Liver (tissue), 9 donors: ENCODE results near the gene EID2B. TPM values are rescaled to one million over a fixed set of nuclear protein-coding genes. Genes with fewer than 3 reads are reported as not detected.

ENCODE experiments used
- DNase-seq: peaks from one replicate; pipeline ENCODE4 v3.0.0-alpha.2; 2017; ENCODE audit warnings: low spot score
- H3K27ac ChIP-seq, 2 donors: one replicate each; pipeline ENCODE4 v1.7.0; 2013; ENCODE audit warnings: inconsistent platforms in 2 of 2, low read length in 2 of 2, control low read depth in 1 of 2, low read depth in 1 of 2, mild to moderate bottlenecking in 1 of 2
- H3K27me3 ChIP-seq, 4 donors: one replicate each; pipeline versions ENCODE4 v1.6.1 to v1.7.0; 2013; ENCODE audit warnings: low read length in 3 of 4, inconsistent platforms in 1 of 4, mild to moderate bottlenecking in 1 of 4, moderate library complexity in 1 of 4; ENCODE audit not compliant: control insufficient read depth in 4 of 4, insufficient read depth in 4 of 4
- H3K36me3 ChIP-seq, 4 donors: one replicate each; pipeline versions ENCODE4 v1.6.1 to v1.7.0; 2013; ENCODE audit warnings: low read length in 3 of 4, mild to moderate bottlenecking in 3 of 4, low read depth in 1 of 4, moderate library complexity in 1 of 4; ENCODE audit not compliant: control insufficient read depth in 4 of 4, insufficient read depth in 3 of 4
- H3K4me1 ChIP-seq, 4 donors: one replicate each; pipeline versions ENCODE4 v1.6.1 to v1.7.0; 2013; ENCODE audit warnings: low read length in 3 of 4, mild to moderate bottlenecking in 3 of 4, moderate library complexity in 1 of 4; ENCODE audit not compliant: control insufficient read depth in 4 of 4, insufficient read depth in 4 of 4
- H3K4me3 ChIP-seq, 3 donors: one replicate each; pipeline versions ENCODE4 v1.6.1 to v1.7.0; 2013; ENCODE audit warnings: low read length in 3 of 3, control low read depth in 1 of 3, low read depth in 1 of 3, mild to moderate bottlenecking in 1 of 3
- H3K9ac ChIP-seq, 2 donors: one replicate each; pipeline ENCODE4 v1.7.0; 2013; ENCODE audit warnings: low read length in 2 of 2, mild to moderate bottlenecking in 2 of 2, moderate library complexity in 2 of 2, control low read depth in 1 of 2, low read depth in 1 of 2
- H3K9me3 ChIP-seq, 4 donors: one replicate each; pipeline versions ENCODE4 v1.6.1 to v1.7.0; 2013; ENCODE audit warnings: low read length in 3 of 4; ENCODE audit not compliant: control insufficient read depth in 4 of 4
- CTCF ChIP-seq: fragments of 150-350 bp; IDR thresholded peaks from 2 replicates; pipeline ENCODE4 v1.5.1; 2017; ENCODE audit warnings: improper control_type of control experiment, low read depth, low read length; ENCODE audit not compliant: missing input control
- EGR1 ChIP-seq, 2 donors: IDR thresholded peaks; 2 replicates each; pipeline ENCODE4 v1.6.1; 2016 to 2018; ENCODE audit warnings: antibody characterized with exemption in 2 of 2, low read depth in 2 of 2
- FOXA1 ChIP-seq: IDR thresholded peaks from 2 replicates; pipeline ENCODE4 v1.6.1; 2016; ENCODE audit warnings: antibody characterized with exemption
- GABPA ChIP-seq, 2 donors: IDR thresholded peaks in 1 of 2; conservative IDR thresholded peaks in 1 of 2; 2 replicates each; pipeline ENCODE4 v1.6.1; 2016; ENCODE audit warnings: antibody characterized with exemption in 2 of 2, mild to moderate bottlenecking in 1 of 2, moderate library complexity in 1 of 2
- HNF4A ChIP-seq, 2 donors: conservative IDR thresholded peaks; 2 replicates each; pipeline ENCODE4 v1.6.1; 2016; ENCODE audit warnings: antibody characterized with exemption in 2 of 2, mild to moderate bottlenecking in 2 of 2
- JUND ChIP-seq, 2 donors: IDR thresholded peaks; 2 replicates each; pipeline ENCODE4 v1.6.1; 2016; ENCODE audit warnings: antibody characterized with exemption in 2 of 2
- MAX ChIP-seq: IDR thresholded peaks from 2 replicates; pipeline ENCODE4 v1.6.1; 2016; ENCODE audit warnings: antibody characterized with exemption
- NR2F2 ChIP-seq: IDR thresholded peaks from 2 replicates; pipeline ENCODE4 v1.6.1; 2016; ENCODE audit warnings: antibody characterized with exemption
- RAD21 ChIP-seq, 2 donors: IDR thresholded peaks; 2 replicates each; pipeline ENCODE4 v1.6.1; 2016; ENCODE audit warnings: antibody characterized with exemption in 2 of 2, mild to moderate bottlenecking in 2 of 2
- REST ChIP-seq: IDR thresholded peaks from 2 replicates; pipeline ENCODE4 v1.6.1; 2016; ENCODE audit warnings: antibody characterized with exemption, mild to moderate bottlenecking
- RXRA ChIP-seq, 2 donors: IDR thresholded peaks; 2 replicates each; pipeline ENCODE4 v1.6.1; 2017 to 2018; ENCODE audit warnings: antibody characterized with exemption in 2 of 2, mild to moderate bottlenecking in 1 of 2
- SP1 ChIP-seq: IDR thresholded peaks from 2 replicates; pipeline ENCODE4 v1.6.1; 2018; ENCODE audit warnings: antibody characterized with exemption, mild to moderate bottlenecking
- YY1 ChIP-seq: IDR thresholded peaks from 2 replicates; pipeline ENCODE4 v1.6.1; 2016; ENCODE audit warnings: antibody characterized with exemption, mild to moderate bottlenecking
- ZBTB33 ChIP-seq: IDR thresholded peaks from 2 replicates; pipeline ENCODE4 v1.6.1; 2016; ENCODE audit warnings: antibody characterized with exemption
- WGBS: extraction: QIAGEN DNeasy Blood & Tissue Kit; methylation state at CpG from one replicate; pipeline ENCODE4 v1.1.7; 2013; 5-methylcytosine and 5-hydroxymethylcytosine counted together
- polyA plus RNA-seq, 2 donors: library from polyadenylated mRNA; stranded (reverse) in 1 of 2; unstranded in 1 of 2; fragments of 200-250 nt in 1 of 2; fragments of >200 nt in 1 of 2; fragmentation: Nextera tagmentation in 1 of 2; extraction: Ambion mirVana in 1 of 2; gene quantifications; one replicate each; pipeline versions ENCODE4 v1.2.1 to v1.2.3, GENCODE V29; 2013 to 2015
- total RNA-seq, 2 donors: library from RNA; depleted of rRNA; stranded (reverse); fragments of >200 nt; gene quantifications; one replicate each; pipeline ENCODE4 v1.2.3, GENCODE V29; 2014
- donor health status: healthy.
- donor health status: healthy.
- donor health status: healthy.
- donor health status: healthy.
- donor health status: healthy.

EID2B gene
- total and polyA plus RNA-seq, 4 donors = 0.38 to 1.4 (median 1.1) TPM

GRCh38 chr19:39525205-39525604 lies 7.4 kb downstream of the EID2B start:
- DNase-seq = no peak
- 93% methylated on average over 3 of the region's 3 CpGs for WGBS
- no peak overlapping the region for H3K27ac ChIP-seq
- peaks cover 0 to 2% (median 0%) of the 10 kb centered on the region in 4 donors for H3K36me3 ChIP-seq
- H3K9ac ChIP-seq = no peak overlapping the region
- TF ChIP-seq JUND (IDR thresholded peaks at IDR 0.05) (no peak), CTCF (no peak), RAD21 (IDR thresholded peaks at IDR 0.05) (no peak), HNF4A (conservative IDR thresholded peaks at IDR 0.05) (no peak), NR2F2 (no peak), MAX (no peak), FOXA1 (no peak), EGR1 (IDR thresholded peaks at IDR 0.05; ENCODE audit: low read depth in 2 of 2) (no peak), YY1 (no peak), GABPA (IDR thresholded peaks at IDR 0.05 in 1 of 2, conservative IDR thresholded peaks at IDR 0.05 in 1 of 2) (no peak)
- no peaks in the 10 kb centered on the region for H3K9me3 ChIP-seq
- H3K4me1 ChIP-seq = no peaks in the 10 kb centered on the region
- H3K27me3 ChIP-seq = no peaks in the 10 kb centered on the region
- no peak overlapping the region for H3K4me3 ChIP-seq

- TF ChIP-seq ZBTB33 = no peak
- no peak for TF ChIP-seq YY1
- TF ChIP-seq REST = no peak
- TF ChIP-seq GABPA (IDR thresholded peaks at IDR 0.05 in 1 of 2, conservative IDR thresholded peaks at IDR 0.05 in 1 of 2) = no peak
- no peak for TF ChIP-seq RXRA (IDR thresholded peaks at IDR 0.05)
- no peak for TF ChIP-seq CTCF
- TF ChIP-seq RAD21 (IDR thresholded peaks at IDR 0.05) = no peak
- TF ChIP-seq SP1 = no peak
- Histone ChIP-seq H3K4me3 (no peak overlapping the region), H3K27ac (no peak overlapping the region), H3K9me3 (no peaks in the 10 kb centered on the region), H3K36me3 (peaks cover 0 to 2% (median 0%) of the 10 kb centered on the region in 4 donors), H3K9ac (no peak overlapping the region), H3K27me3 (no peaks in the 10 kb centered on the region), H3K4me1 (no peaks in the 10 kb centered on the region)
- 86% methylated on average over 8 of the region's 8 CpGs for WGBS
- DNase-seq = no peak
Observed at GRCh38 chr19:39524495-39524894, 8.2 kb downstream of the EID2B start.
